Testis (tissue), 3 donors: ENCODE measurements around the gene PDGFC. TPM values are rescaled to one million over a fixed set of nuclear protein-coding genes. Genes with fewer than 3 reads are reported as not detected.

Experiments
- DNase-seq: peaks from one replicate; pipeline ENCODE4 v3.0.0-alpha.2; 2019
- H3K27ac ChIP-seq, 2 donors: fragments of 200-600 bp; sonication (generic); one replicate each; pipeline ENCODE4 v1.5.1; 2019
- H3K27me3 ChIP-seq: fragments of 200-600 bp; sonication (generic); one replicate; pipeline ENCODE4 v1.5.1; 2019
- H3K36me3 ChIP-seq: fragments of 200-600 bp; sonication (generic); one replicate; pipeline ENCODE4 v1.5.1; 2017; ENCODE audit warnings: low read depth; ENCODE audit errors: missing control alignments
- H3K4me1 ChIP-seq: fragments of 200-600 bp; sonication (generic); one replicate; pipeline ENCODE4 v1.5.1; 2019
- H3K4me3 ChIP-seq, 2 donors: fragments of 200-600 bp; sonication (generic); one replicate each; pipeline ENCODE4 v1.5.1; 2017 to 2019
- H3K9me3 ChIP-seq: fragments of 200-600 bp; sonication (generic); one replicate; pipeline ENCODE4 v1.5.1; 2017
- CTCF ChIP-seq, 3 experiments: fragments of 450-650 bp in 2 of 3; fragments of 200-600 bp in 1 of 3; sonication (generic) in 1 of 3; IDR thresholded peaks; one replicate each; pipeline ENCODE4 v1.5.1; 2016 to 2019; ENCODE audit warnings: antibody characterized with exemption in 3 of 3, mild to moderate bottlenecking in 2 of 3, moderate library complexity in 1 of 3
- POLR2A ChIP-seq: fragments of 450-650 bp; IDR thresholded peaks from one replicate; pipeline ENCODE4 v1.6.1; 2017; ENCODE audit warnings: antibody characterized with exemption, mild to moderate bottlenecking, moderate library complexity
- WGBS, 2 donors: methylation state at CpG; one replicate each; pipeline ENCODE4 v1.1.5; 2018; 5-methylcytosine and 5-hydroxymethylcytosine counted together
- intact Hi-C: fragments of 100-400 bp; cut with DNase I; formaldehyde crosslinking; loops from one replicate; pipeline ENCODE4 v1.15.1; 2023; ENCODE audit warnings: low total_unique reads
- polyA plus RNA-seq: library from polyadenylated mRNA; stranded (reverse); fragments of 350-450 nt; fragmentation: Illumina TruSeq; extraction: RNeasy Lipid Tissue Mini Kit (QIAGEN cat#74804); gene quantifications from one replicate; pipeline ENCODE4 v1.2.3, GENCODE V29; 2014; ENCODE audit warnings: low read depth, low replicate concordance; ENCODE audit not compliant: insufficient read depth
- total RNA-seq, 2 donors: library from RNA; depleted of rRNA; stranded (reverse); fragments of >200 nt; gene quantifications; one replicate each; pipeline ENCODE4 v1.2.3, GENCODE V29; 2016

Gene PDGFC
- total and polyA plus RNA-seq, 3 donors from 2014 or later, result 7.8 to 13.8 (median 9.4) TPM

- TF ChIP-seq POLR2A (no peak), CTCF (IDR thresholded peaks at IDR 0.05) (no peak)
- no peaks in the 10 kb centered on the region for H3K4me1 ChIP-seq
- H3K27me3 ChIP-seq, result no peaks in the 10 kb centered on the region
- H3K27ac ChIP-seq, result no peak overlapping the region
- H3K9me3 ChIP-seq, result no peaks in the 10 kb centered on the region
- H3K36me3 ChIP-seq, result no peaks in the 10 kb centered on the region
- 75 to 88% methylated on average over 1 of the region's 1 CpG for WGBS, 2 donors
- no peak overlapping the region for H3K4me3 ChIP-seq
- no peak for DNase-seq
- intact Hi-C loops, result no loop called here
Observed at GRCh38 chr4:156751486-156751885, 220.1 kb downstream of the PDGFC start.

- intact Hi-C loops, result no loop called here
- WGBS, 2 donors, result 91 to 95% methylated on average over 5 of the region's 5 CpGs
Observed at GRCh38 chr4:156749426-156750403, 221.9 kb downstream of the PDGFC start.

GRCh38 chr4:156746111-156746510 is 225.5 kb downstream of the PDGFC start:
- no peaks in the 10 kb centered on the region for H3K36me3 ChIP-seq
- no peak for TF ChIP-seq POLR2A
- TF ChIP-seq CTCF (IDR thresholded peaks at IDR 0.05), result no peak
- H3K4me3 ChIP-seq, result no peak overlapping the region
- DNase-seq, result no peak
- H3K4me1 ChIP-seq, result no peaks in the 10 kb centered on the region
- intact Hi-C loops, result no loop called here
- no peaks in the 10 kb centered on the region for H3K9me3 ChIP-seq
- 73 to 79% methylated on average over 6 of the region's 6 CpGs for WGBS, 2 donors
- no peaks in the 10 kb centered on the region for H3K27me3 ChIP-seq
- no peak overlapping the region for H3K27ac ChIP-seq

More at GRCh38 chr4:156749426-156750403, 221.9 kb downstream of the PDGFC start:
- H3K4me1 ChIP-seq, result no peaks in the 10 kb centered on the region
- H3K27me3 ChIP-seq, result no peaks in the 10 kb centered on the region
- TF ChIP-seq CTCF (IDR thresholded peaks at IDR 0.05) (no peak), POLR2A (no peak)
- no peak for DNase-seq
- H3K36me3 ChIP-seq, result no peaks in the 10 kb centered on the region
- H3K27ac ChIP-seq, result no peak overlapping the region
- H3K4me3 ChIP-seq, result no peak overlapping the region
- no peaks in the 10 kb centered on the region for H3K9me3 ChIP-seq

GRCh38 chr4:156738766-156739165 is 232.8 kb downstream of the PDGFC start:
- H3K36me3 ChIP-seq, result no peaks in the 10 kb centered on the region
- TF ChIP-seq POLR2A (no peak), CTCF (IDR thresholded peaks at IDR 0.05) (no peak)
- H3K9me3 ChIP-seq, result no peaks in the 10 kb centered on the region
- WGBS, 2 donors, result 87 to 94% methylated on average over 2 of the region's 2 CpGs
- no peaks in the 10 kb centered on the region for H3K27me3 ChIP-seq
- DNase-seq, result no peak
- no peak overlapping the region for H3K4me3 ChIP-seq
- no peak overlapping the region for H3K27ac ChIP-seq
- intact Hi-C loops, result no loop called here
- no peaks in the 10 kb centered on the region for H3K4me1 ChIP-seq
